PFSK-1 (cell line): ENCODE measurements around the gene NR1H4.

Experiments used
- POLR2AphosphoS5 ChIP-seq: IDR thresholded peaks from 2 replicates; pipeline ENCODE4 v1.6.1; 2012; ENCODE audit warnings: low read depth, mild to moderate bottlenecking, control low read depth, low read length, moderate library complexity
- SIN3A ChIP-seq: IDR thresholded peaks from 2 replicates; pipeline ENCODE4 v1.6.1; 2012; ENCODE audit warnings: mild to moderate bottlenecking, low read length, moderate library complexity, borderline replicate concordance; ENCODE audit not compliant: insufficient read depth
- TF ChIP-seq, protein P1 (sequence below), 2 experiments: IDR thresholded peaks; 2 replicates each; pipeline versions ENCODE4 v1.6.1 to v1.8.0; 2011 to 2012; ENCODE audit warnings: low read depth in 2 of 2, low read length in 2 of 2, control low read depth in 1 of 2, inconsistent platforms in 1 of 2, mild to moderate bottlenecking in 1 of 2, moderate library complexity in 1 of 2; ENCODE audit not compliant: insufficient read depth in 1 of 2

DNA sequence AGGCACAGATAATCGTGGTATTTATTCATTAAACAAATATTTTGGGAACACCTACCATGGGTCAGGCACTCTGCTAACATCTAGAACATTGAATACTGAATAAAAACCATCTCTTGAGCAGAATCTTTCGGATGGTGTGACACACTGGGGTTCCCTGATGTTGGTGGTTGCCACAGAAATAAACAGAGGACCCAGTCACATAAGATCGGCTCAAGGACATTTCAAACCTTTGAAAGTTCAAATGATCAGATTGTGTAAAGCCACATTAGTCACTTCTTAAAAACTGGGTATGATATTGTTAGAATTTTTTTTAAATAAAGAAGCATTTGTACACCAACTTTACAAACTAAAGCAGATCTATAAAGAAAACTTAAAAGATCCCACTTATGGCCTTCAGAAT is 39.0 kb downstream of the NR1H4 start:
- TF ChIP-seq, protein P1, sequence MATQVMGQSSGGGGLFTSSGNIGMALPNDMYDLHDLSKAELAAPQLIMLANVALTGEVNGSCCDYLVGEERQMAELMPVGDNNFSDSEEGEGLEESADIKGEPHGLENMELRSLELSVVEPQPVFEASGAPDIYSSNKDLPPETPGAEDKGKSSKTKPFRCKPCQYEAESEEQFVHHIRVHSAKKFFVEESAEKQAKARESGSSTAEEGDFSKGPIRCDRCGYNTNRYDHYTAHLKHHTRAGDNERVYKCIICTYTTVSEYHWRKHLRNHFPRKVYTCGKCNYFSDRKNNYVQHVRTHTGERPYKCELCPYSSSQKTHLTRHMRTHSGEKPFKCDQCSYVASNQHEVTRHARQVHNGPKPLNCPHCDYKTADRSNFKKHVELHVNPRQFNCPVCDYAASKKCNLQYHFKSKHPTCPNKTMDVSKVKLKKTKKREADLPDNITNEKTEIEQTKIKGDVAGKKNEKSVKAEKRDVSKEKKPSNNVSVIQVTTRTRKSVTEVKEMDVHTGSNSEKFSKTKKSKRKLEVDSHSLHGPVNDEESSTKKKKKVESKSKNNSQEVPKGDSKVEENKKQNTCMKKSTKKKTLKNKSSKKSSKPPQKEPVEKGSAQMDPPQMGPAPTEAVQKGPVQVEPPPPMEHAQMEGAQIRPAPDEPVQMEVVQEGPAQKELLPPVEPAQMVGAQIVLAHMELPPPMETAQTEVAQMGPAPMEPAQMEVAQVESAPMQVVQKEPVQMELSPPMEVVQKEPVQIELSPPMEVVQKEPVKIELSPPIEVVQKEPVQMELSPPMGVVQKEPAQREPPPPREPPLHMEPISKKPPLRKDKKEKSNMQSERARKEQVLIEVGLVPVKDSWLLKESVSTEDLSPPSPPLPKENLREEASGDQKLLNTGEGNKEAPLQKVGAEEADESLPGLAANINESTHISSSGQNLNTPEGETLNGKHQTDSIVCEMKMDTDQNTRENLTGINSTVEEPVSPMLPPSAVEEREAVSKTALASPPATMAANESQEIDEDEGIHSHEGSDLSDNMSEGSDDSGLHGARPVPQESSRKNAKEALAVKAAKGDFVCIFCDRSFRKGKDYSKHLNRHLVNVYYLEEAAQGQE (IDR thresholded peaks at IDR 0.05; ENCODE audit: insufficient read depth in 1 of 2, low read depth in 2 of 2, low read length in 2 of 2) = no peak
- no peak for TF ChIP-seq POLR2AphosphoS5
- no peak for TF ChIP-seq SIN3A
